Esophagus squamous epithelium (tissue), 4 donors: ENCODE measurements around the gene C19orf12.

ENCODE experiments used
- POLR2A ChIP-seq, 4 donors: fragments of 450-650 bp; IDR thresholded peaks; one replicate each; pipeline ENCODE4 v1.6.1; 2017; ENCODE audit warnings: antibody characterized with exemption in 4 of 4, mild to moderate bottlenecking in 4 of 4, moderate library complexity in 3 of 4
- TF ChIP-seq, protein P1 (sequence below), 6 experiments: fragments of 450-650 bp in 4 of 6; fragments of 200-600 bp in 2 of 6; sonication (generic) in 2 of 6; IDR thresholded peaks; one replicate each; pipeline ENCODE4 v1.5.1; 2016 to 2019; ENCODE audit warnings: antibody characterized with exemption in 6 of 6, mild to moderate bottlenecking in 4 of 6, moderate library complexity in 4 of 6

DNA sequence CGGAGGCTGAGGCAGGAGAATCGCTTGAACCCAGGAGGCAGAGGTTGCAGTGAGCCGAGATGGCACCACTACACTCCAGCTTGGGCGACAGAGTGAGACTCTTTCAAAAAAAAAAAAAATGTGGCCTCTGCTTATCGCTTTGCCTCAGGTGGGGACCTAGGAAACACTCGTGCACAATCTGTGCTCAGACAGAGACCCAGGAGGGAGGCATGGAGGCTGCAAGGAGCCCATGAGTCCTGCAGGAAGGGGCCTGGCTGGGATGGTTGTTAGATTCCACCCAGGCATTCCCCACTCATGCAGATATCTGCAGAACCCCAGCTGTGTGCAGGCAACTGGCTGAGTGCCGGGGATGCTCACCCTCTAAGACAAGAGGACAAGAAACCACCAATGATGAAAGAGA is 43.8 kb upstream of the C19orf12 start:
- TF ChIP-seq, protein P1, sequence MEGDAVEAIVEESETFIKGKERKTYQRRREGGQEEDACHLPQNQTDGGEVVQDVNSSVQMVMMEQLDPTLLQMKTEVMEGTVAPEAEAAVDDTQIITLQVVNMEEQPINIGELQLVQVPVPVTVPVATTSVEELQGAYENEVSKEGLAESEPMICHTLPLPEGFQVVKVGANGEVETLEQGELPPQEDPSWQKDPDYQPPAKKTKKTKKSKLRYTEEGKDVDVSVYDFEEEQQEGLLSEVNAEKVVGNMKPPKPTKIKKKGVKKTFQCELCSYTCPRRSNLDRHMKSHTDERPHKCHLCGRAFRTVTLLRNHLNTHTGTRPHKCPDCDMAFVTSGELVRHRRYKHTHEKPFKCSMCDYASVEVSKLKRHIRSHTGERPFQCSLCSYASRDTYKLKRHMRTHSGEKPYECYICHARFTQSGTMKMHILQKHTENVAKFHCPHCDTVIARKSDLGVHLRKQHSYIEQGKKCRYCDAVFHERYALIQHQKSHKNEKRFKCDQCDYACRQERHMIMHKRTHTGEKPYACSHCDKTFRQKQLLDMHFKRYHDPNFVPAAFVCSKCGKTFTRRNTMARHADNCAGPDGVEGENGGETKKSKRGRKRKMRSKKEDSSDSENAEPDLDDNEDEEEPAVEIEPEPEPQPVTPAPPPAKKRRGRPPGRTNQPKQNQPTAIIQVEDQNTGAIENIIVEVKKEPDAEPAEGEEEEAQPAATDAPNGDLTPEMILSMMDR (IDR thresholded peaks at IDR 0.05) = no peak
- no peak for TF ChIP-seq POLR2A (IDR thresholded peaks at IDR 0.05)
